CD4-positive, alpha-beta T cell treated with Interleukin-2 at 100 ng/mL for 4 hours (primary cell): ENCODE results near the gene DUSP14.

Experiments used
- DNase-seq: peaks from one replicate; pipeline ENCODE4 v3.0.0-alpha.2; 2020; ENCODE audit warnings: low spot score

The DUSP14 gene

GRCh38 chr17:37517881-37518280 lies 28.2 kb downstream of the DUSP14 start:
- DNase-seq: no peak

GRCh38 chr17:37518826-37519225 lies 29.1 kb downstream of the DUSP14 start:
- DNase-seq: no peak

- no peak for DNase-seq
Observed at GRCh38 chr17:37519251-37519985, 29.7 kb downstream of the DUSP14 start.

GRCh38 chr17:37520174-37520573 lies 30.5 kb downstream of the DUSP14 start:
- no peak for DNase-seq

GRCh38 chr17:37521821-37522220 lies 32.1 kb downstream of the DUSP14 start:
- no peak for DNase-seq

- no peak for DNase-seq
Observed at GRCh38 chr17:37523715-37524219, 34.1 kb downstream of the DUSP14 start.

GRCh38 chr17:37527249-37527851 lies 37.7 kb downstream of the DUSP14 start:
- peak; percentile 49 for DNase-seq

- no peak for DNase-seq
Observed at GRCh38 chr17:37530420-37530819, 40.7 kb downstream of the DUSP14 start.

GRCh38 chr17:37532756-37533155 lies 43.1 kb downstream of the DUSP14 start:
- no peak for DNase-seq

GRCh38 chr17:37535906-37536305 lies 46.2 kb downstream of the DUSP14 start:
- DNase-seq: no peak

GRCh38 chr17:37538981-37539659 lies 49.4 kb downstream of the DUSP14 start:
- DNase-seq: no peak

- no peak for DNase-seq
Observed at GRCh38 chr17:37541880-37542660, 52.4 kb downstream of the DUSP14 start.

GRCh38 chr17:37543637-37544052 lies 54.0 kb downstream of the DUSP14 start:
- DNase-seq: no peak

- DNase-seq: no peak
Observed at GRCh38 chr17:37545486-37545885, 55.8 kb downstream of the DUSP14 start.

GRCh38 chr17:37546302-37546701 lies 56.6 kb downstream of the DUSP14 start:
- DNase-seq: no peak

- no peak for DNase-seq
Observed at GRCh38 chr17:37547986-37548385, 58.3 kb downstream of the DUSP14 start.

GRCh38 chr17:37551788-37552187 lies 62.1 kb downstream of the DUSP14 start:
- DNase-seq: no peak

GRCh38 chr17:37553401-37553966 lies 63.8 kb downstream of the DUSP14 start:
- DNase-seq: no peak

- DNase-seq: no peak
Observed at GRCh38 chr17:37555386-37555785, 65.7 kb downstream of the DUSP14 start.

- DNase-seq: no peak
Observed at GRCh38 chr17:37557482-37557881, 67.8 kb downstream of the DUSP14 start.

GRCh38 chr17:37558299-37558698 lies 68.6 kb downstream of the DUSP14 start:
- no peak for DNase-seq
